Activated CD4-positive, alpha-beta T cell treated with anti-CD3 and anti-CD28 coated beads, Interleukin-2, amount 10 ng/mL, durations not matched to agents 7 days and 5 days (primary cell): ENCODE results near the gene ALG9. TPM values are rescaled to one million over a fixed set of nuclear protein-coding genes. Genes with fewer than 3 reads are reported as not detected.

Experiments used
- CTCF ChIA-PET: fragments of 350-600 bp; sonication (Branson Sonifier 250); formaldehyde crosslinking; loops from one replicate; lab custom pipeline; 2021; ENCODE audit warnings: antibody characterized with exemption; lab: Charles Lee
- POLR2A ChIA-PET: fragments of 350-600 bp; sonication (Branson Sonifier 250); formaldehyde crosslinking; loops from one replicate; lab custom pipeline; 2021; ENCODE audit warnings: antibody characterized with exemption; lab: Charles Lee
- DNase-seq: peaks from one replicate; pipeline ENCODE4 v3.0.0-alpha.2; 2020
- H3K27ac Mint-ChIP-seq: one replicate; pipeline ENCODE4 v1.8.0; 2021; ENCODE audit warnings: mild to moderate bottlenecking, moderate library complexity, mixed read lengths
- H3K27me3 Mint-ChIP-seq: one replicate; pipeline ENCODE4 v1.8.0; 2021; ENCODE audit warnings: mixed read lengths
- H3K36me3 Mint-ChIP-seq: one replicate; pipeline ENCODE4 v1.8.0; 2021; ENCODE audit warnings: low read depth, mixed read lengths
- H3K4me1 Mint-ChIP-seq: one replicate; pipeline ENCODE4 v1.8.0; 2021; ENCODE audit warnings: mixed read lengths
- H3K4me3 Mint-ChIP-seq: one replicate; pipeline ENCODE4 v1.8.0; 2021; ENCODE audit warnings: mild to moderate bottlenecking, moderate library complexity, mixed read lengths
- H3K9me3 Mint-ChIP-seq: one replicate; pipeline ENCODE4 v1.8.0; 2021; ENCODE audit warnings: mixed read lengths
- total RNA-seq, 2 experiments: library from RNA; stranded (reverse); gene quantifications; one replicate each; pipeline ENCODE4 v1.2.3, GENCODE V29; 2021

The ALG9 gene
- total RNA-seq, 2 experiments from 2014 or later, result 22.9 to 31.7 TPM

GRCh38 chr11:111765984-111766833 is 105.2 kb downstream of the ALG9 start, which contains the start of gene PPP2R1B:
Gene PPP2R1B, minus strand, starts transcription at chr11:111766389. Its CDS starts 28 bp downstream, at chr11:111766361.
- CTCF ChIA-PET, result interaction anchor here (0.8 to 1.7 kb wide), 5 partner anchors 9 to 179 kb away, joined by 3 to 8 read pairs (median 3); no protein-coding TSS in a partner anchor
- Mint-ChIP-seq H3K4me3 (peak within 1 kb of the TSS; percentile 92), H3K27me3 (no peaks in the 10 kb centered on the region), H3K27ac (peak within 1 kb of the TSS; percentile 99), H3K9me3 (no peaks in the 10 kb centered on the region), H3K4me1 (peaks cover 36% of the 10 kb centered on the region), H3K36me3 (peaks cover 35% of the 10 kb centered on the region)
- peak; percentile 76 for DNase-seq
- POLR2A ChIA-PET, result interaction anchor here (0.5 to 0.7 kb wide), 2 partner anchors 74 to 155 kb away, joined by 3 to 6 read pairs; no protein-coding TSS in a partner anchor

- H3K4me3 Mint-ChIP-seq, result peak overlapping the region; percentile 92
- no peaks in the 10 kb centered on the region for H3K9me3 Mint-ChIP-seq
- ChIA-PET POLR2A (interaction anchor here (0.7 kb wide), 1 partner anchor 20 kb away, joined by 3 read pairs; no protein-coding TSS in a partner anchor), CTCF (interaction anchor here (1.5 kb wide), 1 partner anchor 178 kb away, joined by 3 read pairs; no protein-coding TSS in a partner anchor)
- peak overlapping the region; percentile 99 for H3K27ac Mint-ChIP-seq
- H3K4me1 Mint-ChIP-seq, result peaks cover 36% of the 10 kb centered on the region
- H3K27me3 Mint-ChIP-seq, result no peaks in the 10 kb centered on the region
- peaks cover 43% of the 10 kb centered on the region for H3K36me3 Mint-ChIP-seq
- DNase-seq, result no peak
Measured at GRCh38 chr11:111765320-111765983, 105.9 kb downstream of the ALG9 start.

GRCh38 chr11:111764621-111765020 is 106.8 kb downstream of the ALG9 start:
- H3K36me3 Mint-ChIP-seq, result peaks cover 47% of the 10 kb centered on the region
- no peak overlapping the region for H3K27ac Mint-ChIP-seq
- H3K9me3 Mint-ChIP-seq, result no peaks in the 10 kb centered on the region
- peak overlapping the region; percentile 92 for H3K4me3 Mint-ChIP-seq
- ChIA-PET CTCF (interaction anchor here (0.6 to 1.8 kb wide), 2 partner anchors 10 to 252 kb away, joined by 4 to 8 read pairs; no protein-coding TSS in a partner anchor), POLR2A (no interaction called here)
- DNase-seq, result no peak
- H3K4me1 Mint-ChIP-seq, result peaks cover 36% of the 10 kb centered on the region
- no peaks in the 10 kb centered on the region for H3K27me3 Mint-ChIP-seq

- CTCF ChIA-PET, result interaction anchor here (0.7 to 1.8 kb wide), 4 partner anchors 8 to 212 kb away, joined by 3 to 8 read pairs (median 3); no protein-coding TSS in a partner anchor
- Mint-ChIP-seq H3K36me3 (peaks cover 59% of the 10 kb centered on the region), H3K9me3 (no peaks in the 10 kb centered on the region), H3K4me3 (no peak overlapping the region), H3K27ac (no peak overlapping the region), H3K27me3 (no peaks in the 10 kb centered on the region), H3K4me1 (peaks cover 36% of the 10 kb centered on the region)
- POLR2A ChIA-PET, result no interaction called here
- no peak for DNase-seq
Measured at GRCh38 chr11:111762981-111763643, 108.3 kb downstream of the ALG9 start.

GRCh38 chr11:111762526-111762925 is 108.9 kb downstream of the ALG9 start:
- no peak overlapping the region for H3K4me3 Mint-ChIP-seq
- no peak overlapping the region for H3K27ac Mint-ChIP-seq

GRCh38 chr11:111761036-111761435 is 110.3 kb downstream of the ALG9 start:
- Mint-ChIP-seq H3K27me3 (no peaks in the 10 kb centered on the region), H3K9me3 (no peaks in the 10 kb centered on the region), H3K36me3 (peaks cover 68% of the 10 kb centered on the region), H3K4me1 (peaks cover 29% of the 10 kb centered on the region), H3K27ac (no peak overlapping the region), H3K4me3 (no peak overlapping the region)
- no peak for DNase-seq
- CTCF ChIA-PET, result no interaction called here
- POLR2A ChIA-PET, result no interaction called here

More at GRCh38 chr11:111762526-111762925, 108.9 kb downstream of the ALG9 start:
- no peaks in the 10 kb centered on the region for H3K27me3 Mint-ChIP-seq
- no peaks in the 10 kb centered on the region for H3K9me3 Mint-ChIP-seq
- peaks cover 37% of the 10 kb centered on the region for H3K4me1 Mint-ChIP-seq
- no peak for DNase-seq
- CTCF ChIA-PET, result interaction anchor here (0.7 to 1.2 kb wide), 5 partner anchors 23 to 212 kb away, joined by 3 to 4 read pairs (median 3); no protein-coding TSS in a partner anchor
- POLR2A ChIA-PET, result no interaction called here
- peaks cover 62% of the 10 kb centered on the region for H3K36me3 Mint-ChIP-seq

- CTCF ChIA-PET, result interaction anchor here (1.1 kb wide), 1 partner anchor 19 kb away, joined by 3 read pairs; no protein-coding TSS in a partner anchor
- no peaks in the 10 kb centered on the region for H3K27me3 Mint-ChIP-seq
- peaks cover 67% of the 10 kb centered on the region for H3K36me3 Mint-ChIP-seq
- no peak overlapping the region for H3K4me3 Mint-ChIP-seq
- H3K9me3 Mint-ChIP-seq, result no peaks in the 10 kb centered on the region
- peaks cover 26% of the 10 kb centered on the region for H3K4me1 Mint-ChIP-seq
- no peak for DNase-seq
- POLR2A ChIA-PET, result no interaction called here
- no peak overlapping the region for H3K27ac Mint-ChIP-seq
Measured at GRCh38 chr11:111759778-111760407, 111.5 kb downstream of the ALG9 start.

GRCh38 chr11:111759376-111759775 is 112.0 kb downstream of the ALG9 start:
- POLR2A ChIA-PET, result no interaction called here
- no peak overlapping the region for H3K4me3 Mint-ChIP-seq
- CTCF ChIA-PET, result interaction anchor here (1.1 kb wide), 1 partner anchor 19 kb away, joined by 3 read pairs; no protein-coding TSS in a partner anchor
- H3K27me3 Mint-ChIP-seq, result no peaks in the 10 kb centered on the region
- no peak for DNase-seq
- no peaks in the 10 kb centered on the region for H3K9me3 Mint-ChIP-seq
- peaks cover 66% of the 10 kb centered on the region for H3K36me3 Mint-ChIP-seq
- no peak overlapping the region for H3K27ac Mint-ChIP-seq
- H3K4me1 Mint-ChIP-seq, result peaks cover 21% of the 10 kb centered on the region

GRCh38 chr11:111756097-111756496 is 115.3 kb downstream of the ALG9 start:
- H3K36me3 Mint-ChIP-seq, result peaks cover 58% of the 10 kb centered on the region
- ChIA-PET POLR2A (no interaction called here), CTCF (interaction anchor here (1.2 to 1.5 kb wide), 2 partner anchors 15 to 152 kb away, joined by 3 to 8 read pairs; no protein-coding TSS in a partner anchor)
- H3K4me3 Mint-ChIP-seq, result no peak overlapping the region
- no peak for DNase-seq
- no peaks in the 10 kb centered on the region for H3K27me3 Mint-ChIP-seq
- H3K27ac Mint-ChIP-seq, result no peak overlapping the region
- no peaks in the 10 kb centered on the region for H3K9me3 Mint-ChIP-seq
- H3K4me1 Mint-ChIP-seq, result peaks cover 1% of the 10 kb centered on the region

GRCh38 chr11:111749646-111750045 is 121.7 kb downstream of the ALG9 start:
- ChIA-PET CTCF (interaction anchor here (0.9 kb wide), 1 partner anchor 81 kb away, joined by 4 read pairs; no protein-coding TSS in a partner anchor), POLR2A (no interaction called here)
- H3K27me3 Mint-ChIP-seq, result no peaks in the 10 kb centered on the region
- no peak overlapping the region for H3K27ac Mint-ChIP-seq
- H3K36me3 Mint-ChIP-seq, result peaks cover 65% of the 10 kb centered on the region
- H3K9me3 Mint-ChIP-seq, result peaks cover 3% of the 10 kb centered on the region
- H3K4me1 Mint-ChIP-seq, result no peaks in the 10 kb centered on the region
- DNase-seq, result no peak
- no peak overlapping the region for H3K4me3 Mint-ChIP-seq

GRCh38 chr11:111748035-111748804 is 123.2 kb downstream of the ALG9 start:
- POLR2A ChIA-PET, result no interaction called here
- Mint-ChIP-seq H3K36me3 (peaks cover 66% of the 10 kb centered on the region), H3K4me3 (no peak overlapping the region), H3K9me3 (peaks cover 3% of the 10 kb centered on the region), H3K27ac (no peak overlapping the region), H3K27me3 (no peaks in the 10 kb centered on the region), H3K4me1 (no peaks in the 10 kb centered on the region)
- no peak for DNase-seq
- CTCF ChIA-PET, result no interaction called here
